GM12864 (cell line): ENCODE data around the gene FGF1.

Experiments
- DNase-seq: peaks from one replicate; pipeline ENCODE4 v3.0.0-alpha.2; 2011; ENCODE audit warnings: low read depth
- H3K4me3 ChIP-seq: 2 replicates; pipeline ENCODE4 v1.5.1; 2011; ENCODE audit warnings: mild to moderate bottlenecking, low read depth, low read length, control low read depth
- TF ChIP-seq, protein P1 (sequence below): IDR thresholded peaks from 2 replicates; pipeline ENCODE4 v1.5.1; 2011; ENCODE audit warnings: low read depth, mild to moderate bottlenecking, moderate library complexity, low read length, control low read depth, inconsistent platforms; ENCODE audit errors: missing control alignments

FGF1 gene

DNA sequence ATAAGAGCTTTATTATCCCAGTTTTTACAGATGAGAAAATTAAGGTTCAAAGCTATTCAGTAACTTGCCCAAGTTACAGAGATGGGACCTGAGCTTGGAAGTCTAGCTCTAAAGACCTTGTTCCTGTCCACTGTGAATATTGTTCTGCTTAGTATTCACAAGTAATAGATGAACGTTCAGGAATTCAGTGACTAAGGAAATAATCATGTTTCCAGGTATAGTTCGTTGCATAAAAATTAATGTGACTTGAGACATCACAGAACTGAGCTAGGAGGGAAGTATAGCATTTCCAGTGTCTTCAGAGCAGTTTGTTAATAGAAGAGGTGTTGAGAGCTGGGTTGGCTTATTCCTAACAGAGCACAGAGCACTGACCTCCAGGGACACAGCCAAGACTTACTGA lies 136.1 kb downstream of the FGF1 start:
- no peak for DNase-seq
- H3K4me3 ChIP-seq: no peak overlapping the region
- TF ChIP-seq, protein P1, sequence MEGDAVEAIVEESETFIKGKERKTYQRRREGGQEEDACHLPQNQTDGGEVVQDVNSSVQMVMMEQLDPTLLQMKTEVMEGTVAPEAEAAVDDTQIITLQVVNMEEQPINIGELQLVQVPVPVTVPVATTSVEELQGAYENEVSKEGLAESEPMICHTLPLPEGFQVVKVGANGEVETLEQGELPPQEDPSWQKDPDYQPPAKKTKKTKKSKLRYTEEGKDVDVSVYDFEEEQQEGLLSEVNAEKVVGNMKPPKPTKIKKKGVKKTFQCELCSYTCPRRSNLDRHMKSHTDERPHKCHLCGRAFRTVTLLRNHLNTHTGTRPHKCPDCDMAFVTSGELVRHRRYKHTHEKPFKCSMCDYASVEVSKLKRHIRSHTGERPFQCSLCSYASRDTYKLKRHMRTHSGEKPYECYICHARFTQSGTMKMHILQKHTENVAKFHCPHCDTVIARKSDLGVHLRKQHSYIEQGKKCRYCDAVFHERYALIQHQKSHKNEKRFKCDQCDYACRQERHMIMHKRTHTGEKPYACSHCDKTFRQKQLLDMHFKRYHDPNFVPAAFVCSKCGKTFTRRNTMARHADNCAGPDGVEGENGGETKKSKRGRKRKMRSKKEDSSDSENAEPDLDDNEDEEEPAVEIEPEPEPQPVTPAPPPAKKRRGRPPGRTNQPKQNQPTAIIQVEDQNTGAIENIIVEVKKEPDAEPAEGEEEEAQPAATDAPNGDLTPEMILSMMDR: no peak

DNA sequence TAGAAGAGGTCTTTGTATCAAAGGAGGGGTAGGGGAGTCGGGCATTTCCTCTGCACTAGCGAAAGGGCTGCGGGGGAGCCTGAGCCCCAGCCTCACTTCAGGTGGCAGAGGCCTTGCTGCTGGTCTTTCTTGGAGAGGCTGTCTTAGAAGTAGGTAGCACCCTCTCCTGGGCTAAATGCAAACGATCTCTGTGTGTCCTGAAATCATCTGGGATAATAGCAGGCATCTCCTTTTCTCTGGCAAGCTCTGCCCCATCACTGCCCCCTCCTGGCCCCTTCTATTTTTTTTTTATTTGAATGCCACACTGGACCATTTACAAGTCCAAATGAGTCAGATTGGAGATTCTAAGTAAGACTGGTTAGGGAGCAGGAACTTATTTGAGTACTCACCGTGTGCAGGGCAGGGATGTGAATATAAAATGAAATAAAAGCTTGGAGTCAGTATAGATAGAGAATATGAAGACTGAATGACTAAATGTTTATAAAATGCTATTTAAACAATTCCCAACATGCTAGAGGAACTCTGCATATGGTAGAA lies 137.1 kb downstream of the FGF1 start:
- DNase-seq: no peak
- no peak overlapping the region for H3K4me3 ChIP-seq
- TF ChIP-seq, protein P1: peak; percentile 48

DNA sequence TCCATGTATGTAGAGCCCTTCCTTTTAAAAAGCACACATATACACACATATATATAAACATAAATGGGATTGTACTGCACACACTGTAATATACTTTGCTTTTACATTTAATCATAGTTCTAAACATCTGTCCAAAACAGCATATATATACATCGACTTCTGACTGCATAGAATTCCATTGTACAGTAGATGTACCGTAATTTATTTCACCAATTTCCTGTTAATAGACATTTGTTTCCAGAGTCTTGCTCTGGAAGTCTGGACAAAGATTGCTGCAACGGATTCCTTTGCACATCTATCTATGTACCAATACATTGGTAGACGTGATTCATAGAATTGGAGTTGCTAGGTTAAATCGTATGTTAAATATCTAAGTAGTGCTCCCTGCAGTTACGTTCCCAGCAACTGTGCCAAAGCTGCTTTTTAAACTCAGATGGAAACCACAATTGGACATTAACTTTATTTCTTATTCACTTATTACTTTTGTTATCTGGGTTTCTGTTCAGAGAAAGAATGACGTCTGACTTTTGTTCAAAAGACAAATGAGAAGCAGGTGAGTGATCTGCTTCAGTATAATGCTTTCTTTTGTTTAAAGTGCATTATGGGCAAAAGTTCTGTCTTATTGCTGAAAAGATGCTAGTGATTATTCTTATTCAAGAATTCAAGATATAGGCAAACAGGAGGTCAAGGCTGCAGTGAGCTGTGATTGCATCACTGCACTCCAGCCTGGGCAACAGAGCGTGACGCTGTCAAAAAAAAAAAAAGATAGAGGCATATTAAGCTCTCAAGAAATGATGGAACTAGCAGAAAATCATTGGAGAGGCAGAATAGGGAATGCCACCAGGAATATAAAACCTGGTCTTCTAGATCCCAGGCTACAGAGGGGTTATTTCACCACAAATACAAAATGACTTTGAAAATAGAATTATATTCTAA lies 138.2 kb downstream of the FGF1 start:
- TF ChIP-seq, protein P1: no peak
- no peak for DNase-seq
- H3K4me3 ChIP-seq: no peak overlapping the region

DNA sequence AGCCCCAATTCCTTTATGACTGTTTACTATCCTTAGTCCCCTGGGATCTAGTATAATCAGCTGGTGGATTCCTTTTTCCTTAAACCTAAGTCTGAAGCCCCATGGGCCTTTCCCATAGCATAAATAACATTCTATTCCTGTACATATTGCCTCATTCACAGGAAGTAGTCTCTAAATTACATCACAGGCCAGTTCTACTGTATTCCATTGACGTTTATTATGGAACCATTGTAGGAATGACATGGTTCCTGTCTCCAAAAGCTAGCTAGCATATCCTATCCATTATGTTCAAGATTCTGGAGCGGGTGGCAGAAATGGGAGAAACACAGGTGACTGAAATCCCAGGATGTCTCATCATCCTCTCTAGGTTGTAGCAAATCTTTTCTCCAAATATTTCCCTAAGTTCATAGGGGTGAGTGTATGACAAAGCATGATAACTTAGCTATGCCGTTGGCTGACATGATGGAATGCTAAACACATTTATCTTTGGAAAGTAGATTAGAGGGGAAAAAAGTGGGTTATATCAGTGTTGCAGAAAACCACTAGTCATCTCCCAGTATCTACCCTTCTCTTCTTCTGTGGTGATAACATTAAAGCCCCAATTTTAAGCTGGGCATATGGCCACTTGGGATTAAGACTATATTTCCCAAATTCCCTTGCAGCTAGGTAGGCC lies 140.1 kb downstream of the FGF1 start:
- H3K4me3 ChIP-seq: no peak overlapping the region
- no peak for DNase-seq
- TF ChIP-seq, protein P1: no peak

DNA sequence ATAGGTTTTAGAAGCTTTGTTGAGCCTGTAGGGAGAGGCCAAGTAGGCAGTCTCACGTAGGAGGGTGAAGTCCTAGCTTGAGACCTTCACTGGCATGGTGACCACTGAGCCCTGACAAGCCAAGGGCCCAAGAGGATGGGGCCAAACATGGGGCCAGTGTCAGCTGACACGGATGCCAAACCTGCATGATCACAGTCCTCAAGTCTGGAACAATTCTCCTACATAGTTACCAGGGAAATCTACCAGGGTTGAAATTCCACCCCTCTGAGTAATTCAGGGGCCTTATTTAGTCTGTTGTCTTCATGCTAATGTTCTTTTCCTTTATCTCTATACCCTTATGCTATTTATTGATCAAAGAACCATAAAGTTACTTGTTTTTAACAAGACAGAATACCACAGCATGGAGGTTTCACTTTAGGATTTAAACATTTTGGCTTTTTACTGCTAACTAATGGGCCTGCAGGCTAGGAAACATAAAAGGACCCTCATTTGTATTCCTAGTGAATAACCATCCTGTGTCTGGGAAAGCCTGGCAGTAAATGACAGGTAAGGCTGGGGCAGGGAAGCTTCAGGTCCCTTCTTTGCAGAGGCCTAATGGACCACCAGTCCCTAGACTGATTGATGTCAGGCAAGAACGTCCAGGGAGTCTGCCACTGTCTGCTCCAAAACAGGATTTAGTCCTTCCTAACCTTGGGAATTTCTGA lies 140.8 kb downstream of the FGF1 start:
- TF ChIP-seq, protein P1: no peak
- DNase-seq: no peak
- no peak overlapping the region for H3K4me3 ChIP-seq

DNA sequence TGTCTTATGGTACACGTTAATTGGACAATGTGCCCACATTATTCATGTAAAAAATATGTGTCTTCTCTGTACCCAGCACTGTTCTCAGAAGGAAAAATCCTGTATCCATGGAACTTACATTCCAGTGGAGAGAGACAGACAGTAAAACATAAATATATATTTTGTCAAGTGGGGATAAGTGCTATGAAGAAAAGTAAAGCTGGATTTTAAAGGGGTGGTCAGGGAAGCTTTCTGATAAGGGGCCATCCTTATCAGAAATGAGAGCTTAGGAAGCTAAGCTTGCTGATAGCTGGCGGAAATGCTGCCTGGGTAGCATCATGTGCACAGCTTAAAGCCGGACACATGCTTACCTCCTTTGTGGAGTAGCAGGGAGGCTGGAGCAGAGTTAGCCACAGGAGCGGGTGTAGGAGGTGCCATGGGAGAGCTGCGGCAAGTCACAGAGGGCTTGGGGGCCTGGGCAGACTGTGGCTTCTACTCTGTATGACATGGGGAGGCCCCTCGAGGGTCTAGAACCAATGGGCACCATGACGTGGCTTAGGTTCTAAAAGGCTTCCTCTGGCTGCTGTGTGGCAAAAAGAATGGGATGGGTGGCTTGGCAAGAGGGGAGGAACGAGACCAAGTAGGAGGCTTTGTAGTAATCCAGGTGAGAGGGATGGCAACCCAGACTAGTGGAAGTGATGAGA lies 141.7 kb downstream of the FGF1 start:
- H3K4me3 ChIP-seq: no peak overlapping the region
- TF ChIP-seq, protein P1: no peak
- no peak for DNase-seq
